Measurements from ENCODE around the gene PLD1. TPM values are rescaled to one million over a fixed set of nuclear protein-coding genes. Genes with fewer than 3 reads are reported as not detected.

PLD1 gene
- total RNA-seq, 6 experiments from 2014 or later: 13.3 to 29.9 (median 18.5) TPM

DNA sequence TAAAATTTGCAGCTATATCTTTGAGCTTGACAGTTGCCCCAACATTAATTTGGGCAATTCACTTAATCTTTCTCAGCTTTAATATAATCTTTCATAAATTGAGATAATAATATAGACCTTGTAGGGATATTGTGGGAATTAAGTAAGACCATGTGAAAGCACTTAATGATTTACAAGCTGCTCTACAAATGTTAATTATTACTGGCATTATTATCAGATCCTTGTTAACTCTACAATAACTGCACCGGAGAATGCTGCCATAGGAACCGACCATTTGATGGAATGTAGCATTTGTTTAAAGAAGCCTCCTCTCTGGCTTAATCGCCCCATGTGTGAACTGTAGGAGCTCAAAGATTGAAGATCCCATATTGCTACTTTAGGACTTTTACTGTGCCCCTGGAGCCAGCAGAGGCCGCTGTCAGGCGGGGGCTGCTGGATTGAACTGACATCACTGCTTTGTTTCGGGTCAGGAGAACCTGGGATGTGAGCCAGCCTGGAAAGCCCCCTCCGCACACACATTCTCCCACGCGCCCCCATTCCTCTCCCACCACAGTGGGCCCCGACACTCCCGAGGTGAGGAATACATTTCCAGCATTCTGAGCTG is 195.9 kb downstream of the PLD1 start:
- no peaks in the 10 kb centered on the region for H3K9me3 ChIP-seq
- H3K27ac ChIP-seq: no peak overlapping the region
- 26% methylated on average over 4 of the region's 11 CpGs for WGBS (ENCODE audit: insufficient coverage, low coverage, low lambda C conversion rate, missing lambda C conversion rate)
- ATAC-seq (peak; percentile 33 to 51 (median 49)), DNase-seq (peak in 1 of 3 donors; percentile 24)
- intact Hi-C loops (cut with DNase I): no loop called here
- no peaks in the 10 kb centered on the region for H3K27me3 ChIP-seq
- no peak overlapping the region for H3K4me3 ChIP-seq
- H3K36me3 ChIP-seq: peaks cover 0 to 13% (median 0%) of the 10 kb centered on the region in 4 donors
- TF ChIP-seq CTCF (IDR thresholded peaks at IDR 0.05): peak; percentile 13 to 43 (median 38)
- TF ChIP-seq POLR2A (IDR thresholded peaks at IDR 0.05): no peak
- peaks cover 0 to 30% (median 6%) of the 10 kb centered on the region in 4 donors for H3K4me1 ChIP-seq

DNA sequence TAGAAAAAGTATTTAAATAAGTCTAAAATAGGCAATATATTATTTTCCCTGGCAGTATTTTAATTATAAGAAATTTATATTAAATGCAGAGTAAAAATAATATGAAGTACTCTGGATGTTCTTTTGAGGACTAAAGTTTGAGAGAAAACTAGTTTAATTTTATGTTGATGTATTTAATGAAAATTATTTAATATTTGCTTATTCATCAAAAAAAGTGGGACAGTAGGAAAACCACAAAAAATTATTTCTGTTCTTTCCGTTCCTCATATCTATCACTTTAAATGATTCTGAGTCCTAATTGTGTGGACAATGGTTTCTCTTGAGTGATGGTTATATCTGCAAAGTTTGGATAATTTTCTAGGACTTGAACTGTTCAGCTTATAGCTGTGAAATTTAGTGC is 202.8 kb downstream of the PLD1 start:
- ATAC-seq: no peak
- Histone ChIP-seq H3K4me3 (no peak overlapping the region), H3K27ac (no peak overlapping the region), H3K4me1 (no peaks in the 10 kb centered on the region), H3K9me3 (no peaks in the 10 kb centered on the region), H3K27me3 (no peaks in the 10 kb centered on the region), H3K36me3 (peaks cover 0 to 33% (median 5%) of the 10 kb centered on the region in 4 donors)
- intact Hi-C loops (cut with DNase I): no loop called here
- 88% methylated on average over 1 of the region's 1 CpG for WGBS (ENCODE audit: insufficient coverage, low coverage, low lambda C conversion rate, missing lambda C conversion rate)
- TF ChIP-seq POLR2A (IDR thresholded peaks at IDR 0.05): no peak
- DNase-seq: no peak

GRCh38 chr3:171606151-171606751 is 204.0 kb downstream of the PLD1 start:
- ATAC-seq: no peak
- Histone ChIP-seq H3K36me3 (peaks cover 0 to 33% (median 12%) of the 10 kb centered on the region in 4 donors), H3K9me3 (no peaks in the 10 kb centered on the region), H3K4me1 (no peaks in the 10 kb centered on the region), H3K27ac (no peak overlapping the region), H3K27me3 (no peaks in the 10 kb centered on the region), H3K4me3 (no peak overlapping the region)
- 86% methylated on average over 6 of the region's 6 CpGs for WGBS (ENCODE audit: insufficient coverage, low coverage, low lambda C conversion rate, missing lambda C conversion rate)
- intact Hi-C loops (cut with DNase I): no loop called here
- TF ChIP-seq CTCF (IDR thresholded peaks at IDR 0.05) (no peak), POLR2A (IDR thresholded peaks at IDR 0.05) (no peak)
- no peak for DNase-seq

DNA sequence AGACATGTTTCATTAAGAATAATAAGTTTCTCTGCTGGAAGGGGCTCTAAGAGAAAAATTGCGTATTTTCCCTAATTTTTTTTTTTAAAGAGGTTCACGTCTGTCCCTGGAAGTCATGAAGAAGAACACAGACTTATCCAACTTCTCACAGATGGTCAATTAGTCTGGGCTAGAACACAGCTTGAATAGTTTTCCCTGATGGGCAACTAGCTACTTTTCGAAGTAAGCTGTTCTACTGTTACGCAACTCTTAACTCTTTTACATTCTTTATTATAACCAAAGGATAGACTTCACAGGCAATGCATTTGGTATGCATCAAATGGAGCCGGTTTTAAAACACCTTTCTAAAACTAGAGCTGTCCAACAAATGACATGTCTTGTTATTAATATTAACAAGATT is 205.9 kb downstream of the PLD1 start:
- peaks cover 0 to 32% (median 12%) of the 10 kb centered on the region in 4 donors for H3K36me3 ChIP-seq
- H3K27me3 ChIP-seq: no peaks in the 10 kb centered on the region
- no peak for DNase-seq
- intact Hi-C loops (cut with DNase I): no loop called here
- H3K9me3 ChIP-seq: no peaks in the 10 kb centered on the region
- H3K27ac ChIP-seq: no peak overlapping the region
- WGBS (ENCODE audit: insufficient coverage, low coverage, low lambda C conversion rate, missing lambda C conversion rate): 90% methylated on average over 5 of the region's 5 CpGs
- TF ChIP-seq CTCF (IDR thresholded peaks at IDR 0.05): no peak
- no peak for TF ChIP-seq POLR2A (IDR thresholded peaks at IDR 0.05)
- no peak overlapping the region for H3K4me3 ChIP-seq
- ATAC-seq: no peak
- H3K4me1 ChIP-seq: no peaks in the 10 kb centered on the region

GRCh38 chr3:171602072-171602471 is 208.2 kb downstream of the PLD1 start:
- TF ChIP-seq CTCF (IDR thresholded peaks at IDR 0.05): no peak
- no peak for TF ChIP-seq POLR2A (IDR thresholded peaks at IDR 0.05)
- ATAC-seq (no peak), DNase-seq (no peak)
- H3K27me3 ChIP-seq: no peaks in the 10 kb centered on the region
- intact Hi-C loops (cut with DNase I): no loop called here
- 84% methylated on average over 4 of the region's 4 CpGs for WGBS (ENCODE audit: insufficient coverage, low coverage, low lambda C conversion rate, missing lambda C conversion rate)
- H3K4me3 ChIP-seq: no peak overlapping the region
- H3K36me3 ChIP-seq: peaks cover 0 to 32% (median 13%) of the 10 kb centered on the region in 4 donors
- H3K4me1 ChIP-seq: no peaks in the 10 kb centered on the region
- H3K9me3 ChIP-seq: no peaks in the 10 kb centered on the region
- no peak overlapping the region for H3K27ac ChIP-seq

Data from right lobe of liver (tissue), 6 donors.